ENCODE results near the gene LPP. TPM values are rescaled to one million over a fixed set of nuclear protein-coding genes. Genes with fewer than 3 reads are reported as not detected.
A peak's percentile ranks its signal among the peaks of the same experiment; 100 is the strongest.

The LPP gene
- total and polyA plus RNA-seq, 8 donors: 4.9 to 84.4 (median 45.9) TPM

DNA sequence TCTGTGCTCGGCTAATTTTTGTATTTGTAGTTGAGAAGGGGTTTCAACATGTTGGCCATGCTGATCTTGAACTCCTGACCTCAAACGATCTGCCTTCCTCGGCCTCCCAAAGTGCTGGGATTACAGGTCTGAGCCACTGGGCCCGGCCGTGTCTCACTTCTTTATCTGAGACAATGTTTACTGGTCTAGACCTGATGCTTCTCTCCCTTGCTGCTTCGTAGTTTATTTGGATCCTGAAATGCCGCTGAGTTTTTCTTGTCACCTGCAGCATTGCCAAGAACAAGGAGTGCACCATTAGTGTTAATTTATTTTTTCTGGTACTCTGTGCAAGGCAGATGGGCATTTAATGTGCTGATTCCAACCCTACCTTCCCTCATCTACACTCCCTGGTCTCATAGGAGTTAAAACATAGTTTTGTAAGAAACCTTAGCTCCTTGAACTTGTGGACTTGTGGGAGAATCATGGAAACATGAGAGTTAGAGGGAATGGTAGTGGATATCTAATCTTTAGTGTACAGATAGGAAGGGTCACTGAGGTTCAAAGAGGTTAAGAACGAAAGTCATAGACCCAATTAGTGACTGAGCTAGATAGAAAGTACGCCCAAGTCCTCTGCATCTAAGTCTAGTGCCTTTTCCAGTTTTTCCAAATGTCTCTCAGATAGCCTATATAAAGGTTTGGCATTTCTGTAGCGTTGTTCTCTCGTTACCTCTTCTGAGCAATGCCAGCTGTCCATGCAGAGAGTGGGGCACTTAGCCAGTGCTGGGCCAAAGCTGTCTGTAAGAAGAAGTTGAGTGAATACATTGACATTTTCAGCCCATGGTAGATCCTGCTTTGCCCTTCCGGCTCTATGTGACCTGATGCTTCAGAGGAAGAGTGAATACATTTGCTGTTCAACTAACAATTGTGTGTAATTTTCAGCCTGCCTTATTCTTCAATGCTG, 244.1 kb downstream of the LPP start:
- no peak for FAIRE-seq
- WGBS, 2 donors: 73 to 74% methylated on average over 12 of the region's 12 CpGs
- Histone ChIP-seq H3K9me3 (no peaks in the 10 kb centered on the region), H3K36me3 (no peaks in the 10 kb centered on the region), H3K27ac (peak overlapping the region in 3 of 4 donors; percentile 5 to 57 (median 55)), H3K27me3 (no peaks in the 10 kb centered on the region), H3K4me3 (no peak overlapping the region), H3K4me1 (peaks cover 24 to 56% (median 27%) of the 10 kb centered on the region in 3 donors)
- ATAC-seq: no peak
- TF ChIP-seq, protein P1, sequence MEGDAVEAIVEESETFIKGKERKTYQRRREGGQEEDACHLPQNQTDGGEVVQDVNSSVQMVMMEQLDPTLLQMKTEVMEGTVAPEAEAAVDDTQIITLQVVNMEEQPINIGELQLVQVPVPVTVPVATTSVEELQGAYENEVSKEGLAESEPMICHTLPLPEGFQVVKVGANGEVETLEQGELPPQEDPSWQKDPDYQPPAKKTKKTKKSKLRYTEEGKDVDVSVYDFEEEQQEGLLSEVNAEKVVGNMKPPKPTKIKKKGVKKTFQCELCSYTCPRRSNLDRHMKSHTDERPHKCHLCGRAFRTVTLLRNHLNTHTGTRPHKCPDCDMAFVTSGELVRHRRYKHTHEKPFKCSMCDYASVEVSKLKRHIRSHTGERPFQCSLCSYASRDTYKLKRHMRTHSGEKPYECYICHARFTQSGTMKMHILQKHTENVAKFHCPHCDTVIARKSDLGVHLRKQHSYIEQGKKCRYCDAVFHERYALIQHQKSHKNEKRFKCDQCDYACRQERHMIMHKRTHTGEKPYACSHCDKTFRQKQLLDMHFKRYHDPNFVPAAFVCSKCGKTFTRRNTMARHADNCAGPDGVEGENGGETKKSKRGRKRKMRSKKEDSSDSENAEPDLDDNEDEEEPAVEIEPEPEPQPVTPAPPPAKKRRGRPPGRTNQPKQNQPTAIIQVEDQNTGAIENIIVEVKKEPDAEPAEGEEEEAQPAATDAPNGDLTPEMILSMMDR (IDR thresholded peaks at IDR 0.05): no peak
- no peak for DNase-seq
- intact Hi-C loops (cut with DNase I): no loop called here

DNA sequence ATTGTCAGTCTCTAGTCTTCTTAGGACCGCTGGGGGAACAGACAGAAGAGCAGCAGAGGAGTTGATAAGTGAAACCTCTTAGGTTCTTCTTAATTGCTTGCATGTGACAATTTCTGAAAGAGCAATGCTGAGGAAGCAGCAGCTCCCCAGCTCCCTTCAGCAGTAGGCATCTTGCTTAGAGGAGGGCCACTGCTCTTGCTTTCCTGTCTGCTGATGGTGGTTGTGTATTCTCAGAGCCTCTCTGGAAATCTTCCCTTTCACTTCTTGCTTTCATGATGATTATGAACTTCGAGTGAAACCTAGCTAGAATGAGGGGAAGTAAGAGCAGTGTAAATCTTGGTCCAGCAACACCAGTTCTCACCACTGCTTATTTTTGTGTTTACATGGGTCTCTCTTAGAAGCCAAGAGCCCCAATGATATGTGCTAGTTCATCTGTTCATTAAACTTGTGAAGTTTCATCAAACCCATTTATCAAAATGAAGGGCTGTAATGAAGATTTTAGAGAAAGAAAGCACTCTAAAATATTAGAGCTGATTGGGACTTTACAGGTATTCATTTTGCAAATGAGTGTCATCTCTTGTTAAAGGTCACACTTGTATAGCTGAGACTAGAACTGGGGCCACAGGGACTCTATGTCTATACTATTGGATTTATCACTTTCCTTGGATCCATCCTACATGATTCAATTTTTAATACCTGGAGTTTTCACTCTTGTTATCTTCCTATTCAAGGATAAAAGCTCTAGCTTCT, 246.7 kb downstream of the LPP start:
- no peak for FAIRE-seq
- intact Hi-C loops (cut with DNase I): no loop called here
- peak overlapping the region in 1 of 4 donors; percentile 2 for H3K27ac ChIP-seq

DNA sequence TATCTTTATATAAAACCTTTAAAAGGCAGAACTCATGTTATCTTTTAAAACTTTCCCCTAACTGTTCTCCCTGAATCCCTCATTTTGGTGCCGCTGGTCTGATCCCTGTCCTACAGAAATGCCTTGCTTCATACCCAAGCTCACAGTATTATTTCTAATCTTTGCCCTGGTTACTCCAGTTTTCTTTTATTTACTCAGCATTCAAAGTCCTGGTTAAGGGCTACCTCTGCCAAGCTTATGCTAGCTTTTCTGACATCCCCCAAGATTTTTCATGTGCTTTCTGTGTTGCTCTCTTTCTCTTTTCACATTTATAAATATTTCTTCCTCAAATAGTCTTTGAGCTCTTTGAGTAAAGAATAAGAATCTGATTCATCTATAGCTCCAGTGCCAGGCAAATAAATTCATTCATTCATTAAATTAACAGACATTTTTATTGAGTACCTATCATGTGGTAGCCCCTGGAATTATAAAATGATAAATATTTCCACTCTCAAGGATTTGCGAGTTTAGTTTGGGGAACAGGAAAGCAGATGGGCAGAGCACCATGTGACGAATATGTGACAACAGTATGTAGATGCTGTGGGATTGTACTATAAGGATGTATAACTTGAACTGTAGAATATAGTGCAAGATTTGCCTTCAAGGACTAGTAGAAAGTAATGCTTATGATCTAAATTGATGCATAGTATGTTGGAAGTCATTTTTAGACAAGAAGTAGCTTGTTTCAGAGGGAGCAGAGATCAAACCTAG, 247.5 kb downstream of the LPP start:
- ATAC-seq (peak; percentile 52 to 66 (median 60)), DNase-seq (no peak), FAIRE-seq (no peak)
- TF ChIP-seq, protein P1 (IDR thresholded peaks at IDR 0.05): no peak
- Histone ChIP-seq H3K27ac (no peak overlapping the region), H3K27me3 (no peaks in the 10 kb centered on the region), H3K4me1 (peaks cover 10 to 32% (median 13%) of the 10 kb centered on the region in 3 donors), H3K9me3 (no peaks in the 10 kb centered on the region), H3K4me3 (no peak overlapping the region), H3K36me3 (no peaks in the 10 kb centered on the region)
- 21 to 37% methylated on average over 3 of the region's 3 CpGs for WGBS, 2 donors
- intact Hi-C loops (cut with DNase I): no loop called here

More for the DNA sequence above, 246.7 kb downstream of the LPP start:
- DNase-seq: no peak
- H3K4me3 ChIP-seq: no peak overlapping the region
- H3K9me3 ChIP-seq: no peaks in the 10 kb centered on the region
- no peaks in the 10 kb centered on the region for H3K36me3 ChIP-seq
- TF ChIP-seq, protein P1 (IDR thresholded peaks at IDR 0.05): no peak
- WGBS, 2 donors: 48 to 59% methylated on average over 2 of the region's 2 CpGs
- H3K4me1 ChIP-seq: peaks cover 17 to 39% (median 20%) of the 10 kb centered on the region in 3 donors
- no peaks in the 10 kb centered on the region for H3K27me3 ChIP-seq
- peak in 2 of 4 donors; percentile 31 to 36 for ATAC-seq

DNA sequence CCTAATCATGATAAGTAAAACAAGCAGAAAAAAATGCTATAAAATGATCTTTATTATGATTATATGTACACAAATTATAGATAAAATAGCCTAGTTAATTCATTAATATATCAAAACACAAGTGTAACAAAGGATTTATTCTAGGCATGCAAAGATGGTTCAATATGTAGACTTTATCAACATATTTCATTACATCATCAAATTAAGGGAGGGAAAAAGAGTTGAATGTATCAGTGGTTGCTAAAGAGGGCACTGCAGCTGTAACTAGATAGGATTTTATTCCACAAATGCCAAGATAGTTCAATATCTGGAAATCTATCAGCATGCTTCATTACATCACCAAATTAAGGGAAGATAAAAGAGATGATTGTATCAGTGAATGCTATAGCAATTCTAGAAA, 248.3 kb downstream of the LPP start:
- FAIRE-seq (no peak), DNase-seq (no peak), ATAC-seq (no peak)
- peaks cover 3 to 24% (median 5%) of the 10 kb centered on the region in 3 donors for H3K4me1 ChIP-seq
- H3K36me3 ChIP-seq: no peaks in the 10 kb centered on the region
- H3K27me3 ChIP-seq: no peaks in the 10 kb centered on the region
- no peaks in the 10 kb centered on the region for H3K9me3 ChIP-seq
- intact Hi-C loops (cut with DNase I): no loop called here
- no peak overlapping the region for H3K4me3 ChIP-seq
- TF ChIP-seq, protein P1 (IDR thresholded peaks at IDR 0.05): no peak
- H3K27ac ChIP-seq: no peak overlapping the region
